Right lobe of liver (tissue), 6 donors: Measurements from ENCODE around the gene IGFBP2. TPM values are rescaled to one million over a fixed set of nuclear protein-coding genes. Genes with fewer than 3 reads are reported as not detected.

ENCODE experiments used
- ATAC-seq, 4 donors: fragments of 200-7000 bp; cut with Tn5 transposase; one replicate each; pipeline ENCODE4 v1.9.1; 2020; ENCODE audit warnings: mild to moderate bottlenecking in 4 of 4, moderate library complexity in 4 of 4
- DNase-seq, 3 donors: peaks; one replicate each; pipeline ENCODE4 v3.0.0-alpha.2; 2020
- H3K27ac ChIP-seq, 3 donors: fragments of 200-600 bp; one replicate each; pipeline ENCODE4 v1.8.0; 2022
- H3K27me3 ChIP-seq, 2 donors: fragments of 200-600 bp; one replicate each; pipeline ENCODE4 v1.8.0; 2022
- H3K36me3 ChIP-seq, 4 donors: fragments of 200-600 bp; sonication (generic) in 1 of 4; one replicate each; pipeline versions ENCODE4 v1.5.1 to v1.8.0; 2017 to 2022; ENCODE audit warnings: control low read depth in 1 of 4
- H3K4me1 ChIP-seq, 4 donors: fragments of 200-600 bp; sonication (generic) in 1 of 4; one replicate each; pipeline versions ENCODE4 v1.5.1 to v1.8.0; 2017 to 2022; ENCODE audit warnings: control low read depth in 1 of 4
- H3K4me3 ChIP-seq, 3 donors: fragments of 200-600 bp; one replicate each; pipeline ENCODE4 v1.8.0; 2022
- H3K9me3 ChIP-seq, 4 donors: fragments of 200-600 bp; sonication (generic) in 1 of 4; one replicate each; pipeline versions ENCODE4 v1.5.1 to v1.8.0; 2017 to 2022; ENCODE audit warnings: control low read depth in 1 of 4
- POLR2A ChIP-seq: fragments of 450-650 bp; IDR thresholded peaks from one replicate; pipeline ENCODE4 v1.6.1; 2017; ENCODE audit warnings: antibody characterized with exemption, mild to moderate bottlenecking
- WGBS: methylation state at CpG from one replicate; pipeline ENCODE4 v1.1.6; 2018; ENCODE audit warnings: low coverage, low lambda C conversion rate; ENCODE audit not compliant: insufficient coverage; ENCODE audit errors: missing lambda C conversion rate; 5-methylcytosine and 5-hydroxymethylcytosine counted together
- intact Hi-C, 2 donors: fragments of 100-400 bp; cut with DNase I; formaldehyde crosslinking; loops; one replicate each; pipeline versions ENCODE4 v1.11.2 to v1.14.1; 2022
- long read RNA-seq: library from polyadenylated mRNA; unstranded; transcript quantifications from one replicate; pipeline ENCODE4 v2.0.0, GENCODE V29; 2019
- total RNA-seq, 6 experiments: library from RNA; depleted of rRNA in 2 of 6; stranded (reverse); fragments of >200 nt in 2 of 6; fragmentation: NEBNext Ultra II Directional in 3 of 6; extraction: Animal tissue kit (Norgen Biotek cat#: 25700) in 3 of 6; gene quantifications; one replicate each; pipeline versions ENCODE4 v1.1.0 to v1.2.4, GENCODE V29; 2016 to 2023
- TF ChIP-seq, protein P1 (sequence below), 4 donors: fragments of 200-600 bp in 3 of 4; fragments of 450-650 bp in 1 of 4; IDR thresholded peaks; one replicate each; pipeline versions ENCODE4 v1.5.1 to v1.8.0; 2016 to 2022; ENCODE audit warnings: antibody characterized with exemption in 4 of 4, mild to moderate bottlenecking in 2 of 4
- donor health status: DM: no; HTN: yes; CAD: no.
- donor health status: DM: no; HTN: no; CAD: no.
- donor health status: DM: no; HTN: no; CAD: no.
- donor health status: DM: no; HTN: yes; CAD: no.
- donor health status: DM: no; HTN: yes; CAD: no.

The IGFBP2 gene, protein sequence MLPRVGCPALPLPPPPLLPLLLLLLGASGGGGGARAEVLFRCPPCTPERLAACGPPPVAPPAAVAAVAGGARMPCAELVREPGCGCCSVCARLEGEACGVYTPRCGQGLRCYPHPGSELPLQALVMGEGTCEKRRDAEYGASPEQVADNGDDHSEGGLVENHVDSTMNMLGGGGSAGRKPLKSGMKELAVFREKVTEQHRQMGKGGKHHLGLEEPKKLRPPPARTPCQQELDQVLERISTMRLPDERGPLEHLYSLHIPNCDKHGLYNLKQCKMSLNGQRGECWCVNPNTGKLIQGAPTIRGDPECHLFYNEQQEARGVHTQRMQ
- total RNA-seq = 1,000 to 10,000 TPM in 2 of 6 experiments, 100 to 1,000 TPM in 4; 276 to 1,091 (median 406) TPM
- long read RNA-seq, partial matches to known transcripts = 4 of 6 reads
- long read RNA-seq, other reads (novel, unspliced or antisense) = 0 of 6 reads

DNA sequence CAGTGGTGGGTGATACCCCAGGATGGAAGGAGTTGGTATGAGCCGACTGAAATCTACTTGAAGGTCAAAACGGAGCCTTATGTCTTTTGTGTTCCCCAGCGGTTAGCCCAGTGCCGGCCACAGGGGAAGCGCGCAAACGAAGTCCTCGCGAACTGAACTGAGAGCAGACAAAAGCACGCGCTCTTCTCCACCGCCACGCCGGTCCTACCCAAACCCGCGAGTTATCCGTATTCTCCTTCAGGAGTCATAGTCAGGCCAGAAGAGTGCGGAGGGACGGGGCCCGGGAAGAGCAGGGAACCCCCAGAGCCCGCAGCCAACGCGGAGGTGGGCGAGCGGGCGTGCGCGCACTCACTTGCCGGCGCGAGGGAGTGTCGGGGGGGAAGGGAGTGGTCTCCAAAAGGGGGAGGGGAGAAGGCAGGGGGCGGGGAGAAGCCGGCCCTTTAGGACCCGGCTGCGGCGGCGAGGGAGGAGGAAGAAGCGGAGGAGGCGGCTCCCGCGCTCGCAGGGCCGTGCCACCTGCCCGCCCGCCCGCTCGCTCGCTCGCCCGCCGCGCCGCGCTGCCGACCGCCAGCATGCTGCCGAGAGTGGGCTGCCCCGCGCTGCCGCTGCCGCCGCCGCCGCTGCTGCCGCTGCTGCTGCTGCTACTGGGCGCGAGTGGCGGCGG, at the start of gene IGFBP2:
Gene IGFBP2 (plus strand): TSS at position 469 of the 664 bp plus-strand sequence. CDS start 104 bp downstream, at position 573.
- no peaks in the 10 kb centered on the region for H3K9me3 ChIP-seq
- WGBS = 0% methylated on average over 1 of the region's 70 CpGs
- H3K27ac ChIP-seq = peak within 1 kb of the TSS; percentile 73 to 75 (median 73)
- peaks cover 0 to 3% (median 0%) of the 10 kb centered on the region in 4 donors for H3K36me3 ChIP-seq
- peak; percentile 48 to 78 (median 74) for ATAC-seq
- H3K27me3 ChIP-seq = no peaks in the 10 kb centered on the region
- peak; percentile 71 to 81 (median 74) for DNase-seq
- peak; percentile 63 for TF ChIP-seq POLR2A
- TF ChIP-seq, protein P1, sequence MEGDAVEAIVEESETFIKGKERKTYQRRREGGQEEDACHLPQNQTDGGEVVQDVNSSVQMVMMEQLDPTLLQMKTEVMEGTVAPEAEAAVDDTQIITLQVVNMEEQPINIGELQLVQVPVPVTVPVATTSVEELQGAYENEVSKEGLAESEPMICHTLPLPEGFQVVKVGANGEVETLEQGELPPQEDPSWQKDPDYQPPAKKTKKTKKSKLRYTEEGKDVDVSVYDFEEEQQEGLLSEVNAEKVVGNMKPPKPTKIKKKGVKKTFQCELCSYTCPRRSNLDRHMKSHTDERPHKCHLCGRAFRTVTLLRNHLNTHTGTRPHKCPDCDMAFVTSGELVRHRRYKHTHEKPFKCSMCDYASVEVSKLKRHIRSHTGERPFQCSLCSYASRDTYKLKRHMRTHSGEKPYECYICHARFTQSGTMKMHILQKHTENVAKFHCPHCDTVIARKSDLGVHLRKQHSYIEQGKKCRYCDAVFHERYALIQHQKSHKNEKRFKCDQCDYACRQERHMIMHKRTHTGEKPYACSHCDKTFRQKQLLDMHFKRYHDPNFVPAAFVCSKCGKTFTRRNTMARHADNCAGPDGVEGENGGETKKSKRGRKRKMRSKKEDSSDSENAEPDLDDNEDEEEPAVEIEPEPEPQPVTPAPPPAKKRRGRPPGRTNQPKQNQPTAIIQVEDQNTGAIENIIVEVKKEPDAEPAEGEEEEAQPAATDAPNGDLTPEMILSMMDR (IDR thresholded peaks at IDR 0.05) = no peak
- intact Hi-C loops = no loop called here
- peak within 1 kb of the TSS; percentile 54 to 76 (median 68) for H3K4me3 ChIP-seq
- peaks cover 0 to 35% (median 0%) of the 10 kb centered on the region in 4 donors for H3K4me1 ChIP-seq

DNA sequence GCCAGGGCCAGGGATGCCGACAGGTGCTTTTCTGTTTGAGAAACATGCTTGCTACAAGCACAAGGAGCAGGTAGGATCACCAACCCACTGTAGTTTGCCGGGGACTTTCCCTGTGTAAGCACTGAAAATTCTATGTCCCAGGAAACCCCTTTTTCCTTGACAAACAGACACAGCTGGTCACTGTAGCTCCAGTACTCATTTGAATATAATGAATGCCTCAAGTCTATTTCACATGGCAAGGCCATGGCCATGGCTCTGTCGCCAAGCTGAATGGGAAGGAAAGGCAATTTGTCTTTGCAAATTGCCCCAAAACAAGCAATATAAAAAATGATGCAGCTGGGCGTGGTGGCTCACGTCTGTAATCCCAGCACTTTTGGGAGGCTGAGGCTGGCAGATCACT, 49.6 kb upstream of the IGFBP2 start:
- Histone ChIP-seq H3K27ac (no peak overlapping the region), H3K4me1 (no peaks in the 10 kb centered on the region), H3K4me3 (no peak overlapping the region), H3K36me3 (no peaks in the 10 kb centered on the region), H3K27me3 (no peaks in the 10 kb centered on the region), H3K9me3 (no peaks in the 10 kb centered on the region)
- TF ChIP-seq POLR2A = no peak
- TF ChIP-seq, protein P1 (IDR thresholded peaks at IDR 0.05) = no peak
- DNase-seq = no peak
- no peak for ATAC-seq
- intact Hi-C loops = no loop called here
- 79% methylated on average over 2 of the region's 5 CpGs for WGBS

DNA sequence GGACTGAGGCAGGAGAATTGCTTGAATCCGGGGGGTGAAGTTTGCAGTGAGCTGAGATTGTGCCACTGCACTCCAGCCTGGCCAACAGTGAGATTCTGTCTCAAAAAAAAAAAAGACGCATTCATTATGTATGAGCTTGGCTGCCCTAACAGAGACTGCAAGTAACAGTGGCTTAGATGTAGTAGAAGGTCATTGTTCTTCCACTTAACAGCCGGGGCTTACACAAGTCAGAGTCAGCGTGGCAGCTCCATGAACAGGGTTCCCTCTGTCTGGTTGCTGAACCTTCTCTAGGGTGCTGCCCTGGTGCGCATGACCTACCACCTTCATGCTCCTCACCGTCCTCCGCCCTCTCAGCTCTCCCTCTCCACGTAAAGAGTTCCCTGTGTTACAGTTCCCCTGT, 49.1 kb upstream of the IGFBP2 start:
- Histone ChIP-seq H3K27ac (no peak overlapping the region), H3K36me3 (no peaks in the 10 kb centered on the region), H3K9me3 (no peaks in the 10 kb centered on the region), H3K4me1 (no peaks in the 10 kb centered on the region), H3K4me3 (no peak overlapping the region), H3K27me3 (no peaks in the 10 kb centered on the region)
- 56% methylated on average over 4 of the region's 8 CpGs for WGBS
- TF ChIP-seq, protein P1 (IDR thresholded peaks at IDR 0.05) = no peak
- no peak for TF ChIP-seq POLR2A
- intact Hi-C loops = no loop called here
- ATAC-seq (no peak), DNase-seq (no peak)

DNA sequence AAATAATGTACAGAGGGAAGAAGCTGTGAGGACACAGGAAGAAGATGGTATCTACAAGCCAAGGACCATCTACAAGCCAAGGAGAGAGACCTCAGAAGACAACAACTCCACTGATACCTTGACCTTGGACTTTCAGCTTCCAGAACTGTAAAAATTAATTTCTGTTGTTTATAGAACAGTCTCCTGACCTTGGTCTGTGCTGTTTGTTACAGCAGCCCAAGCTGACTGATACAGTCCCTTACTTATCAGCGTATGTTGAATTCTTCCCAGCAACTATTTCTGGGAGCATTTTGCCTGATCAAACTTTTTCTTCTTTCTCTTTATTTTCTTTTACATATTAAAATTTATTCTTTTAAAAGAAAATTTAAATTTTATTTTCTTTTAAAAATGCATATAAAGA, 47.8 kb upstream of the IGFBP2 start:
- Histone ChIP-seq H3K36me3 (no peaks in the 10 kb centered on the region), H3K4me3 (no peak overlapping the region), H3K9me3 (no peaks in the 10 kb centered on the region), H3K27ac (no peak overlapping the region), H3K27me3 (no peaks in the 10 kb centered on the region), H3K4me1 (no peaks in the 10 kb centered on the region)
- intact Hi-C loops = no loop called here
- ATAC-seq = no peak
- no peak for TF ChIP-seq POLR2A
- TF ChIP-seq, protein P1 (IDR thresholded peaks at IDR 0.05) = no peak
- no peak for DNase-seq
- WGBS = 95% methylated on average over 1 of the region's 1 CpG
